Right cardiac atrium (tissue), 5 donors: ENCODE data around the gene PTPRN2. TPM values are rescaled to one million over a fixed set of nuclear protein-coding genes. Genes with fewer than 3 reads are reported as not detected.

ENCODE experiments used
- ATAC-seq, 2 donors: fragments of 200-7000 bp; cut with Tn5 transposase; one replicate each; pipeline versions ENCODE4 v1.8.0 to v1.9.1; 2020; ENCODE audit warnings: moderate library complexity in 2 of 2, mild to moderate bottlenecking in 1 of 2
- DNase-seq, 3 donors: peaks; one replicate each; pipeline ENCODE4 v3.0.0-alpha.2; 2020
- H3K27ac ChIP-seq: one replicate; pipeline ENCODE4 v1.5.1; 2013; ENCODE audit warnings: mild to moderate bottlenecking, low read length, control low read depth, moderate library complexity
- H3K27me3 ChIP-seq: one replicate; pipeline ENCODE4 v1.6.1; 2013; ENCODE audit not compliant: control insufficient read depth, insufficient read depth
- H3K4me1 ChIP-seq: one replicate; pipeline ENCODE4 v1.6.1; 2013; ENCODE audit warnings: low read length; ENCODE audit not compliant: control insufficient read depth, insufficient read depth
- H3K4me3 ChIP-seq: one replicate; pipeline ENCODE4 v1.5.1; 2013; ENCODE audit warnings: low read length, control low read depth
- H3K9me3 ChIP-seq: one replicate; pipeline ENCODE4 v1.6.1; 2013; ENCODE audit warnings: low read length; ENCODE audit not compliant: control insufficient read depth
- WGBS: extraction: QIAGEN DNeasy Blood & Tissue Kit; methylation state at CpG from one replicate; pipeline ENCODE4 v1.1.7; 2013; 5-methylcytosine and 5-hydroxymethylcytosine counted together
- intact Hi-C, 4 donors: fragments of 100-400 bp; cut with DNase I; formaldehyde crosslinking; loops; one replicate each; pipeline versions ENCODE4 v1.11.0 to v1.14.0; 2022 to 2023
- polyA plus RNA-seq: library from polyadenylated mRNA; stranded (reverse); fragments of 200-250 nt; gene quantifications from one replicate; pipeline ENCODE4 v1.2.3, GENCODE V29; 2013
- total RNA-seq, 4 donors: library from RNA; stranded (reverse); fragmentation: NEBNext Ultra II Directional; extraction: Animal tissue kit (Norgen Biotek cat#: 25700); gene quantifications; one replicate each; pipeline ENCODE4 v1.2.1, GENCODE V29; 2021
- donor health status: healthy with polysubstance abuse.
- donor health status: DM: no; HTN: yes; CAD: no.
- donor health status: DM: no; HTN: no; CAD: no.
- donor health status: DM: no; HTN: yes; CAD: no; lungs with severe emphysema.
- donor health status: DM: yes; HTN: yes; CAD: no.

PTPRN2 gene
- total and polyA plus RNA-seq, 5 donors = 1.5 to 3.9 (median 1.9) TPM

- no peak overlapping the region for H3K4me3 ChIP-seq
- H3K27me3 ChIP-seq = no peaks in the 10 kb centered on the region
- 90% methylated on average over 12 of the region's 12 CpGs for WGBS
- no peaks in the 10 kb centered on the region for H3K4me1 ChIP-seq
- DNase-seq = no peak
- intact Hi-C loops = no loop called here
- no peak overlapping the region for H3K27ac ChIP-seq
- no peaks in the 10 kb centered on the region for H3K9me3 ChIP-seq
- ATAC-seq = no peak
Measured at GRCh38 chr7:158129037-158130022, 458.3 kb downstream of the PTPRN2 start.

GRCh38 chr7:158128572-158128971 lies 459.1 kb downstream of the PTPRN2 start:
- 92% methylated on average over 9 of the region's 9 CpGs for WGBS
- Histone ChIP-seq H3K9me3 (no peaks in the 10 kb centered on the region), H3K27ac (no peak overlapping the region), H3K4me1 (no peaks in the 10 kb centered on the region), H3K4me3 (no peak overlapping the region), H3K27me3 (no peaks in the 10 kb centered on the region)
- intact Hi-C loops = no loop called here
- no peak for ATAC-seq
- DNase-seq = no peak

DNA sequence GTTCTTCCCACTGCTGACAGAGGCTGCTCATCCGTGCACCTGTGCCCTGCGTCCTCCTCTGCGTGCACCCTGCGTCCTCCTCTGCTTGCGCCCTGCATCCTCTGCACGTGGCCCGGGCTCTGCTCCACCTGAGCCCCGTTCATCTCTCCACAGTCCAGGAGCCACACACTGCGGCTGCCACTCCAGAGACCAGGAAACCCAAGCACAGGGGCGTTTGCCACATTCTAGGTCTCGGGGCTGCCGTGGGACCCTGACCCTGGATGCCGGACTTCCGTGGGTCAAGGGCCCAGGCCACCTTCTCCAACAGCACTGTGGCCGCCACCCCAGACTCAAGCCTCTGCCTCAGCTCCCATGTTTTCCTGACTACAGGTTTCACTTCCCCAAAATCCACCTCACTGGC lies 460.4 kb downstream of the PTPRN2 start:
- Histone ChIP-seq H3K27me3 (no peaks in the 10 kb centered on the region), H3K4me3 (no peak overlapping the region), H3K4me1 (no peaks in the 10 kb centered on the region), H3K27ac (no peak overlapping the region), H3K9me3 (no peaks in the 10 kb centered on the region)
- DNase-seq (no peak), ATAC-seq (no peak)
- WGBS = 88% methylated on average over 15 of the region's 15 CpGs
- intact Hi-C loops = no loop called here

DNA sequence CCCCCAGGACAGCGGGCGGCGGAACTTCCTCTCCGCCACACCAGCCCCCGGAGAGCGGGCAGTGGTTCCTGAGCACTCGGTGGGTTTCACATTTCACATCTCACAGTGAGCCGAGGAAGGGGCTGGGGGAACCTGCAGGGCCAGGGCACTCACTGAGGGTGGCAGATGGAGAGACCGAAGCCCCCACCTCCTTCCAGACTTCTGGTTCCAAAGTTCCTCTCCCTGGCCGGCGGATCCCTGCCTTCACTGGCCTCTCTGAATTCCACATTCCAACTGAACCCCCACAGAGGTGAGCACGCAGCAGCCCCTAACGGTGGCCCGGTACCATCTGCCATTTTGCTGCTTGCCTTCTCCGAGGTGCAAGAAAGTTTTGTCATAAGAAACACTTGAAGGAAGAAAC lies 461.0 kb downstream of the PTPRN2 start:
- H3K27me3 ChIP-seq = no peaks in the 10 kb centered on the region
- DNase-seq = no peak
- ATAC-seq = no peak
- H3K9me3 ChIP-seq = no peaks in the 10 kb centered on the region
- no peaks in the 10 kb centered on the region for H3K4me1 ChIP-seq
- no peak overlapping the region for H3K4me3 ChIP-seq
- 95% methylated on average over 15 of the region's 15 CpGs for WGBS
- H3K27ac ChIP-seq = no peak overlapping the region
- intact Hi-C loops = no loop called here

DNA sequence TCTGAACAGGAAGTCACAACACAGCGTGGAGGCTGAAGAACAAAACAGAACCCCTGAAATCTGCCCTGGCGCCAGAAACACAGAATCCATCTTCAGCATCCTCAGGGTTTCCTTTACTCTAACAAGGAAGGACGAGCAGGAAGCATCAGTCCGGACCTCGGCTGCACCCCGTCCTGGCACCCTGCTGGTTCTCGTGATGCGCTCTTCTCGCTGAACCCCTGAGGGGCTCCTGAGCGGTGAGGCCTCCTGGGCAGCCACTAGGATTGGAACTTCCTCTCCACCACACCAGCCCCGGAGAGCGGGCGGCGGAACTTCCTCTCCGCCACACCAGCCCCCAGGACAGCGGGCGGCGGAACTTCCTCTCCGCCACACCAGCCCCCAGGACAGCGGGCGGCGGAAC lies 461.9 kb downstream of the PTPRN2 start:
- Histone ChIP-seq H3K27ac (no peak overlapping the region), H3K27me3 (no peaks in the 10 kb centered on the region), H3K9me3 (no peaks in the 10 kb centered on the region), H3K4me3 (no peak overlapping the region), H3K4me1 (no peaks in the 10 kb centered on the region)
- intact Hi-C loops = no loop called here
- no peak for DNase-seq
- 91% methylated on average over 16 of the region's 22 CpGs for WGBS
- no peak for ATAC-seq

DNA sequence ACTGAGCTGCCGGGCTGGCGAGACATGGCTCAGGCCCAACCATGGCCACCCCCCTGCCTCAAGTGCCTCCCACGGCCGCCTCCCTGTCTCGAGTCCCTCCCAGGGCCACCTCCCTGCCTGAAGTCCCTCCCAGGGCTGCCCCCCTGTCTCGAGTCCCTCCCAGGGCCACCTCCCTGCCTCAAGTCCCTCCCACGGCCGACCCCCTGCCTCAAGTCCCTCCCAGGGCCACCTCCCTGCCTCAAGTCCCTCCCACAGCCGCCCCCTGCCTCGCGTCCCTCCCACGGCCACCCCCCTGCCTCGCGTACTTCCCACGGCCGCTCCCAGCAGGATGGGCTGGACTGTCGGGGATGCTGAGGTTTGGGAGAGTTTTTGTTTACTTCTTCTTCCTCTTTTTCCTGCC lies 462.5 kb downstream of the PTPRN2 start:
- Histone ChIP-seq H3K9me3 (no peaks in the 10 kb centered on the region), H3K27me3 (no peaks in the 10 kb centered on the region), H3K4me3 (no peak overlapping the region), H3K4me1 (no peaks in the 10 kb centered on the region), H3K27ac (no peak overlapping the region)
- DNase-seq = no peak
- intact Hi-C loops = no loop called here
- WGBS = 90% methylated on average over 17 of the region's 17 CpGs
- no peak for ATAC-seq

DNA sequence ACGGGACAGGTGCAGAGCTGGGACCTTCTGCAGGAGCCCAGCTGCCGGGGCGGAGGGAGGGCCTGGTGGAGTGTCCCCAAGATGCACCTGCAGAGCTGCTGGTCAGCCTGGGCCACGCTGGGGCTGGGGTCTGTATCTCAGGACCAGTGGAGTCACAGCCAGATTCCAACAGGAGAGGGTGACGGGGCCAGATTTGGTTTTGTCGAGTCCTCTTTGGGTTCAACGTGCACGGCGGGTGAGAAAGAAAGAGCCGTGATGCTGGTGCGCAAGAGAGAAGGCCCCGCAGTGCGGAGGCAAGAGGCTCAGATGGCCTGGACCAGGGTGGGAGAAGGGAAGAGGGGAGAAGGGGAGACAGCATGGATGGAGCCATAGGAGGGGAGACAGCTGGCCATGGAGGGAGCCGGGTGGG lies 462.9 kb downstream of the PTPRN2 start:
- no peaks in the 10 kb centered on the region for H3K9me3 ChIP-seq
- WGBS = 83% methylated on average over 14 of the region's 14 CpGs

DNA sequence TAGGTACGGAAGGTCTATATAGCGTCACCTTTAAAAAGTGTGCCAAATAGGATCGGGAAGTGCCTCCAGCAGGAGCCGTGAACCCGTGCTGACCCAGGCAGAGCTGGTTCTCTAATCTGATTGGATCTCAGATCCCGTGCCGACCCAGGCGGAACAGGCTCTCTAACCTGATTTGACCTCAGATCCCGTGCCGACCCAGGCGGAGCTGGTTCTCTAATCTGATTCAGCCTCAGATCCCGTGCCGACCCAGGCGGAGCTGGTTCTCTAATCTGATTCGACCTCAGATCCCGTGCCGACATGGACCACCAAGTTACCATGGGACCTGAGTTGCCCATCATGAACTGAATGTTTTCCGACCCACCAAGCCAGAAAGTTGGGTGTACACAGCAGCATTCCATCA lies 463.9 kb downstream of the PTPRN2 start:
- Histone ChIP-seq H3K27me3 (no peaks in the 10 kb centered on the region), H3K9me3 (no peaks in the 10 kb centered on the region), H3K4me3 (no peak overlapping the region), H3K27ac (no peak overlapping the region), H3K4me1 (no peaks in the 10 kb centered on the region)
- WGBS = 93% methylated on average over 18 of the region's 18 CpGs
- no peak for DNase-seq
- no peak for ATAC-seq
- intact Hi-C loops = no loop called here

More for the DNA sequence above, 462.9 kb downstream of the PTPRN2 start:
- intact Hi-C loops = no loop called here
- Histone ChIP-seq H3K27ac (no peak overlapping the region), H3K27me3 (no peaks in the 10 kb centered on the region), H3K4me1 (no peaks in the 10 kb centered on the region), H3K4me3 (no peak overlapping the region)
- ATAC-seq = no peak
- no peak for DNase-seq

DNA sequence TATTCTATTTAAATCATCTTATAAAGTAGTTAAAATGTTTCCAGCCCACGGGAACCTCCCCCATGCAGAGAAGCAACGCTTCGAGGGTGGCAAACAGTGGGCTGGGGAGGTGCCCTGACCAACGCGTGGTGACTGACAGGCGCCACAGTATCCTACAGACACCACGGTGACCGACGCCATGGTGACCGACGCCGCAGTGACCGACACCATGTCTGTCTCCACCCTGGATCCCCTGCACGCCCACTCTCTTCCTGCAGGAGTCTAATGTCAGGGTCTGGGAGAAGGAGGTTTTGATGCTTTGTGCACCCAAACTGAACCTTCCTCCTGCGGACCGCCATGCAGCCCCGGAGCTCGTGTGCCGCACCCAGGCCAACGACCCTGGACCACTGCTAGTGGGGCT lies 464.4 kb downstream of the PTPRN2 start:
- WGBS = 93% methylated on average over 20 of the region's 20 CpGs
- Histone ChIP-seq H3K27ac (no peak overlapping the region), H3K27me3 (no peaks in the 10 kb centered on the region), H3K4me3 (no peak overlapping the region), H3K4me1 (no peaks in the 10 kb centered on the region), H3K9me3 (no peaks in the 10 kb centered on the region)
- DNase-seq = no peak
- intact Hi-C loops = no loop called here
- no peak for ATAC-seq

DNA sequence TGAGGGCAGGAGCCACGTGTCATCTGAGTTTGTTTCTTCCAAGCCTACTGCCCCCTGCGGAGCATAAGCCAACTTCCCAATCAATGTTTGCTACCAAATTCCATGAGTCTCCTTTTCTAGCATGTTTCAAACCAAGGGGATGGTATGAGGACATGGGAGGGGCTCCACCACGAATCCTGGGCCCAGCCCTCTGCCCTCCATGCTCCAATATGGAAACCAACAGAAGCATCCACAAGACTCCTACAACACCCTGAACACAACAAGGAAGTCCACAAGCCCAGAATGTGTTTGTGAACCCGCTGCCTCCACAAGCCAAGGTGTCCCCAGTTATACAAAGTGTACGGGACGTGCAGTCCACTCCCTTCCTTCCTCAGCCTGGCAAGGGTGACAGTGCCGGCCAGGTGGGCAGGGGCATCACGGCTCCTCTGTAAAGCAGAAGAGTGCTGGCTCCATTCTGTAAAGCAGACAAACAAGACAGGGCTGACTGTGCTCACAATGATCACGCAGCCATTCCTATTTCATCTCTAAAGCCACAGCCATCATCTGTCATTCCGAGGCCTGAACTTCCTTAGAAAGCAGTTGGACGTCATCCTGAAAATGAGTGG lies 466.1 kb downstream of the PTPRN2 start:
- 63% methylated on average over 11 of the region's 11 CpGs for WGBS
- H3K9me3 ChIP-seq = no peaks in the 10 kb centered on the region
- H3K4me1 ChIP-seq = no peaks in the 10 kb centered on the region

DNA sequence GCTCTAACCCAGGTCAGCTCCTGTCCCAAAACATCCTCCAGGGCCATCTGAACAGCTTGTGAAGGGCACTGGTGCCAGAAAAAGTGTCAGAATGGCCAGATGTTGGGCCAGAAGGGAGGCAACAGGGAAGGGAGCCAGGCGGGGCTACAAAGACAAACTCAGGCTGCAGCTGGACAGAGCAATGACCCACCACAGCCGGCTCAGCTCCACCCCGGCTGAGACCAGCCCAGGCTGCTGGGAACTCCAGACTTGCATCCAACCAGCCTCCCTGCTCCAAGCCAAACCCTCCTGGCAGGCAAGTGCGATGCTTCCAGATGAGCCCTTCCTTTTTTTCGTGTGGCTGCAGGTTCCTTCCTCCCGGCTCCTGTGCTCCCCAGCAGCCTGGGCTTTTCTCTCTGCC lies 466.9 kb downstream of the PTPRN2 start:
- WGBS = 49% methylated on average over 6 of the region's 6 CpGs
- DNase-seq (no peak), ATAC-seq (peak in 1 of 2 donors; percentile 43)
- Histone ChIP-seq H3K27ac (no peak overlapping the region), H3K9me3 (no peaks in the 10 kb centered on the region), H3K27me3 (no peaks in the 10 kb centered on the region), H3K4me1 (no peaks in the 10 kb centered on the region), H3K4me3 (no peak overlapping the region)
- intact Hi-C loops = no loop called here

More for the DNA sequence above, 466.1 kb downstream of the PTPRN2 start:
- ATAC-seq = no peak
- intact Hi-C loops = no loop called here
- Histone ChIP-seq H3K4me3 (no peak overlapping the region), H3K27me3 (no peaks in the 10 kb centered on the region), H3K27ac (no peak overlapping the region)
- no peak for DNase-seq
